ENCODE results near the gene EFR3B.

DNA sequence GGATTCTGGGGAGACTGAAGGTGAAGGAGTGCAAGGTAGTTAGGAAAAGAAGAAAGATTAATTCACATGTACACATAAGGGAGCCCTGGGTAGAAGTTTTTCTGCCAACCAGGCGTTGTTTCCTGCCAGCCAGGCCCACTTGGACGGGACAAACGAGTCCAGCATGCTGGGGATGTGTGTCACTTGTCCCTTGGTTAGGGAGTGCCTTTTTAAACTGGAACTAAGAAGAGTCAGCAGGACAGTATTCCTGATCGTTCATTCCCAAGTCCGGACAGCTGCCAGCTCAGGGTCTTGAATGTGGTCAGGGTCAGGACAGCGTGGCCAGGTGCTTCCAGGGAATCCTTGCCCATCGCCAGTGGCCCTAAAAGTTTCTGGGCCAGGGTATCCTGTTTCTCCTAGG is 83.3 kb downstream of the EFR3B start:
- TF ChIP-seq, protein P1, sequence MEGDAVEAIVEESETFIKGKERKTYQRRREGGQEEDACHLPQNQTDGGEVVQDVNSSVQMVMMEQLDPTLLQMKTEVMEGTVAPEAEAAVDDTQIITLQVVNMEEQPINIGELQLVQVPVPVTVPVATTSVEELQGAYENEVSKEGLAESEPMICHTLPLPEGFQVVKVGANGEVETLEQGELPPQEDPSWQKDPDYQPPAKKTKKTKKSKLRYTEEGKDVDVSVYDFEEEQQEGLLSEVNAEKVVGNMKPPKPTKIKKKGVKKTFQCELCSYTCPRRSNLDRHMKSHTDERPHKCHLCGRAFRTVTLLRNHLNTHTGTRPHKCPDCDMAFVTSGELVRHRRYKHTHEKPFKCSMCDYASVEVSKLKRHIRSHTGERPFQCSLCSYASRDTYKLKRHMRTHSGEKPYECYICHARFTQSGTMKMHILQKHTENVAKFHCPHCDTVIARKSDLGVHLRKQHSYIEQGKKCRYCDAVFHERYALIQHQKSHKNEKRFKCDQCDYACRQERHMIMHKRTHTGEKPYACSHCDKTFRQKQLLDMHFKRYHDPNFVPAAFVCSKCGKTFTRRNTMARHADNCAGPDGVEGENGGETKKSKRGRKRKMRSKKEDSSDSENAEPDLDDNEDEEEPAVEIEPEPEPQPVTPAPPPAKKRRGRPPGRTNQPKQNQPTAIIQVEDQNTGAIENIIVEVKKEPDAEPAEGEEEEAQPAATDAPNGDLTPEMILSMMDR (IDR thresholded peaks at IDR 0.05): no peak
- TF ChIP-seq POLR2A (IDR thresholded peaks at IDR 0.05): no peak

Data from esophagus squamous epithelium (tissue), 4 donors.